Measurements from ENCODE around the gene TDRD10. TPM values are rescaled to one million over a fixed set of nuclear protein-coding genes. Genes with fewer than 3 reads are reported as not detected.
A peak's percentile ranks its signal among the peaks of the same experiment; 100 is the strongest.

TDRD10 gene
- total RNA-seq, 6 donors from 2014 or later, result 6.2 to 47.1 (median 12.6) TPM

GRCh38 chr1:154471304-154471703, 30.7 kb upstream of the TDRD10 start:
- no peak overlapping the region for H3K27ac ChIP-seq
- 93% methylated on average over 2 of the region's 2 CpGs for WGBS, 2 donors
- H3K4me1 ChIP-seq, result peaks cover 9 to 31% (median 26%) of the 10 kb centered on the region in 4 donors
- H3K27me3 ChIP-seq, result no peaks in the 10 kb centered on the region
- no peak overlapping the region for H3K4me3 ChIP-seq
- peaks cover 0 to 25% (median 0%) of the 10 kb centered on the region in 4 donors for H3K36me3 ChIP-seq
- no peaks in the 10 kb centered on the region for H3K9me3 ChIP-seq
- ATAC-seq (ENCODE audit: low FRiP score in 2 of 2), result no peak
- TF ChIP-seq EP300 (IDR thresholded peaks at IDR 0.05) (no peak), POLR2A (IDR thresholded peaks at IDR 0.05) (no peak), CTCF (IDR thresholded peaks at IDR 0.05) (no peak), POLR2AphosphoS5 (IDR thresholded peaks at IDR 0.05) (no peak)
- DNase-seq, result no peak

- H3K4me3 ChIP-seq, result no peak overlapping the region
- H3K9me3 ChIP-seq, result no peaks in the 10 kb centered on the region
- peaks cover 0 to 10% (median 0%) of the 10 kb centered on the region in 4 donors for H3K36me3 ChIP-seq
- no peaks in the 10 kb centered on the region for H3K27me3 ChIP-seq
- peak in 1 of 2 donors; percentile 89 for DNase-seq
- WGBS, 2 donors, result 14 to 40% methylated on average over 3 of the region's 3 CpGs
- ATAC-seq (ENCODE audit: low FRiP score in 2 of 2), result peak; percentile 31 to 76
- peaks cover 13 to 40% (median 26%) of the 10 kb centered on the region in 4 donors for H3K4me1 ChIP-seq
- no peak for TF ChIP-seq EP300 (IDR thresholded peaks at IDR 0.05)
- no peak for TF ChIP-seq POLR2AphosphoS5 (IDR thresholded peaks at IDR 0.05)
- TF ChIP-seq POLR2A (IDR thresholded peaks at IDR 0.05), result no peak
- TF ChIP-seq CTCF (IDR thresholded peaks at IDR 0.05), result no peak
- H3K27ac ChIP-seq, result peak overlapping the region in 2 of 4 donors; percentile 32 to 42
These were observed 27.2 kb upstream of the TDRD10 start for GRCh38 chr1:154474802-154475201.

GRCh38 chr1:154476791-154477190, 25.2 kb upstream of the TDRD10 start:
- TF ChIP-seq POLR2A (IDR thresholded peaks at IDR 0.05), result no peak
- no peak for TF ChIP-seq EP300 (IDR thresholded peaks at IDR 0.05)
- no peak for TF ChIP-seq CTCF (IDR thresholded peaks at IDR 0.05)
- no peak for TF ChIP-seq POLR2AphosphoS5 (IDR thresholded peaks at IDR 0.05)
- Histone ChIP-seq H3K36me3 (peaks cover 0 to 4% (median 0%) of the 10 kb centered on the region in 4 donors), H3K4me1 (peaks cover 18 to 45% (median 25%) of the 10 kb centered on the region in 4 donors), H3K27ac (no peak overlapping the region), H3K9me3 (no peaks in the 10 kb centered on the region), H3K4me3 (no peak overlapping the region), H3K27me3 (no peaks in the 10 kb centered on the region)
- WGBS, 2 donors, result 100% methylated on average over 1 of the region's 1 CpG
- no peak for ATAC-seq (ENCODE audit: low FRiP score in 2 of 2)
- no peak for DNase-seq

- peaks cover 20 to 45% (median 25%) of the 10 kb centered on the region in 4 donors for H3K4me1 ChIP-seq
- 89 to 93% methylated on average over 8 of the region's 8 CpGs for WGBS, 2 donors
- ATAC-seq (ENCODE audit: low FRiP score in 2 of 2) (no peak), DNase-seq (no peak)
- H3K4me3 ChIP-seq, result no peak overlapping the region
- H3K27me3 ChIP-seq, result no peaks in the 10 kb centered on the region
- H3K9me3 ChIP-seq, result no peaks in the 10 kb centered on the region
- peaks cover 0 to under 1% (median 0%) of the 10 kb centered on the region in 4 donors for H3K36me3 ChIP-seq
- no peak for TF ChIP-seq CTCF (IDR thresholded peaks at IDR 0.05)
- no peak for TF ChIP-seq POLR2A (IDR thresholded peaks at IDR 0.05)
- no peak for TF ChIP-seq EP300 (IDR thresholded peaks at IDR 0.05)
- no peak for TF ChIP-seq POLR2AphosphoS5 (IDR thresholded peaks at IDR 0.05)
- H3K27ac ChIP-seq, result no peak overlapping the region
These were observed 24.0 kb upstream of the TDRD10 start for GRCh38 chr1:154478013-154478412.

- no peak for ATAC-seq (ENCODE audit: low FRiP score in 2 of 2)
- TF ChIP-seq CTCF (IDR thresholded peaks at IDR 0.05) (peak in 3 of 6 experiments; percentile 16 to 36 (median 24)), EP300 (IDR thresholded peaks at IDR 0.05) (no peak)
- WGBS, 2 donors, result 29 to 35% methylated on average over 5 of the region's 5 CpGs
These were observed 23.4 kb upstream of the TDRD10 start for GRCh38 chr1:154478639-154479038.

More at GRCh38 chr1:154478639-154479038, 23.4 kb upstream of the TDRD10 start:
- no peaks in the 10 kb centered on the region for H3K27me3 ChIP-seq
- H3K4me3 ChIP-seq, result no peak overlapping the region
- no peak for DNase-seq
- H3K4me1 ChIP-seq, result peaks cover 26 to 50% (median 31%) of the 10 kb centered on the region in 4 donors
- peak overlapping the region in 1 of 4 donors; percentile 40 for H3K27ac ChIP-seq
- H3K9me3 ChIP-seq, result no peaks in the 10 kb centered on the region
- H3K36me3 ChIP-seq, result peaks cover 0 to 7% (median 0%) of the 10 kb centered on the region in 4 donors
